GM23338 (cell line): ENCODE data around the gene WIPF3. TPM values are rescaled to one million over a fixed set of nuclear protein-coding genes. Genes with fewer than 3 reads are reported as not detected.

ENCODE experiments used
- ATAC-seq: fragments of 200-7000 bp; cut with Tn5 transposase; 3 replicates; pipeline ENCODE4 v1.9.1; 2020
- DNase-seq: peaks from one replicate; pipeline ENCODE4 v3.0.0-alpha.2; 2015; ENCODE audit warnings: low spot score
- H2AFZ ChIP-seq: fragments of 200-600 bp; sonication (generic); 2 replicates; pipeline ENCODE4 v1.8.0; 2016; ENCODE audit warnings: antibody characterized with exemption, mild to moderate bottlenecking, moderate library complexity
- H3F3A ChIP-seq: fragments of 200-600 bp; sonication (generic); replicated peaks from 2 replicates; pipeline ENCODE4 v1.8.0; 2017; ENCODE audit warnings: antibody characterized with exemption, mixed run types, low read depth
- H3K27ac ChIP-seq: fragments of 200-600 bp; sonication (generic); 2 replicates; pipeline ENCODE4 v1.6.1; 2016; ENCODE audit warnings: low read depth
- H3K27me3 ChIP-seq: fragments of 200-600 bp; sonication (generic); 2 replicates; pipeline ENCODE4 v1.8.0; 2016; ENCODE audit warnings: mild to moderate bottlenecking, mixed run types, moderate library complexity; ENCODE audit not compliant: insufficient read depth
- H3K36me3 ChIP-seq: fragments of 200-600 bp; sonication (generic); 2 replicates; pipeline ENCODE4 v1.8.0; 2016; ENCODE audit warnings: mild to moderate bottlenecking; ENCODE audit not compliant: insufficient read depth
- H3K4me1 ChIP-seq: fragments of 200-600 bp; sonication (generic); 2 replicates; pipeline ENCODE4 v1.8.0; 2016; ENCODE audit warnings: mild to moderate bottlenecking, moderate library complexity; ENCODE audit not compliant: insufficient read depth
- H3K4me2 ChIP-seq: fragments of 200-600 bp; sonication (generic); 2 replicates; pipeline ENCODE4 v1.7.1; 2017; ENCODE audit warnings: mixed run types
- H3K4me3 ChIP-seq: fragments of 200-600 bp; sonication (generic); 2 replicates; pipeline ENCODE4 v1.6.1; 2016; ENCODE audit warnings: mixed run types
- H3K79me2 ChIP-seq: fragments of 200-600 bp; sonication (generic); replicated peaks from 2 replicates; pipeline ENCODE4 v1.8.0; 2017; ENCODE audit warnings: mild to moderate bottlenecking; ENCODE audit not compliant: insufficient read depth
- H3K9me2 ChIP-seq: fragments of 200-600 bp; sonication (generic); 2 replicates; pipeline ENCODE4 v1.8.0; 2017; ENCODE audit not compliant: insufficient read depth
- H4K20me1 ChIP-seq: fragments of 200-600 bp; sonication (generic); replicated peaks from 2 replicates; pipeline ENCODE4 v1.8.0; 2017; ENCODE audit warnings: mild to moderate bottlenecking; ENCODE audit not compliant: insufficient read depth
- H3K27ac Mint-ChIP-seq: 2 replicates; pipeline ENCODE4 v1.8.0; 2020; ENCODE audit warnings: inconsistent platforms, mild to moderate bottlenecking, moderate library complexity, mixed read lengths
- H3K27me3 Mint-ChIP-seq: 3 replicates; pipeline ENCODE4 v1.8.0; 2022; ENCODE audit warnings: low read depth, mild to moderate bottlenecking, moderate library complexity, mixed read lengths, inconsistent platforms; ENCODE audit not compliant: insufficient read depth, poor library complexity
- H3K36me3 Mint-ChIP-seq: 3 replicates; pipeline ENCODE4 v1.8.0; 2021; ENCODE audit warnings: low read depth, mild to moderate bottlenecking, inconsistent platforms, moderate library complexity, mixed read lengths
- H3K4me1 Mint-ChIP-seq: 3 replicates; pipeline ENCODE4 v1.8.0; 2020; ENCODE audit warnings: mild to moderate bottlenecking, inconsistent platforms, mixed read lengths
- H3K4me3 Mint-ChIP-seq: 3 replicates; pipeline ENCODE4 v1.8.0; 2021; ENCODE audit warnings: moderate library complexity, mild to moderate bottlenecking, inconsistent platforms, mixed read lengths
- H3K9me3 Mint-ChIP-seq: 3 replicates; pipeline ENCODE4 v1.8.0; 2020; ENCODE audit warnings: moderate library complexity, mild to moderate bottlenecking, inconsistent platforms, mixed read lengths
- CREB1 ChIP-seq: fragments of 250-450 bp; sonication (Bioruptor Pico); IDR thresholded peaks from 2 replicates; pipeline ENCODE4 v1.5.0; 2020; ENCODE audit warnings: low read depth, mild to moderate bottlenecking, moderate library complexity
- EZH2 ChIP-seq: fragments of 200-600 bp; sonication (generic); IDR thresholded peaks from one replicate; pipeline ENCODE4 v1.8.0; 2017; ENCODE audit warnings: antibody characterized with exemption, mild to moderate bottlenecking, low read depth; ENCODE audit not compliant: unreplicated experiment
- JUNB ChIP-seq: IDR thresholded peaks from one replicate; pipeline ENCODE4 v1.6.1; 2016; ENCODE audit warnings: antibody characterized with exemption; ENCODE audit not compliant: unreplicated experiment
- POLR2AphosphoS5 ChIP-seq: IDR thresholded peaks from 2 replicates; pipeline ENCODE4 v1.6.1; 2016; ENCODE audit warnings: antibody characterized with exemption, low read depth
- ZNF114 ChIP-seq: fragments of 250-450 bp; sonication (Bioruptor Pico); IDR thresholded peaks from 2 replicates; pipeline ENCODE4 v1.5.0; 2020; ENCODE audit warnings: mild to moderate bottlenecking, moderate library complexity
- long read RNA-seq: library from polyadenylated mRNA; unstranded; transcript quantifications from one replicate; pipeline ENCODE4 v2.0.0, GENCODE V29; 2020; ENCODE audit not compliant: unreplicated experiment
- polyA plus RNA-seq: library from polyadenylated mRNA; unstranded; fragments of >200 nt; fragmentation: Nextera tagmentation; extraction: Ambion mirVana; gene quantifications from 2 replicates; pipeline ENCODE4 v1.2.1, GENCODE V29; 2016
- total RNA-seq: library from RNA; depleted of rRNA; stranded (reverse); fragments of >200 nt; shearing (Covaris generic); gene quantifications from 2 replicates; pipeline ENCODE4 v1.2.3, GENCODE V29; 2014; rRNA removed
- TF ChIP-seq, protein P1 (sequence below): fragments of 250-450 bp; sonication (Bioruptor Pico); IDR thresholded peaks from 2 replicates; pipeline ENCODE4 v1.5.0; 2020; ENCODE audit warnings: mild to moderate bottlenecking, moderate library complexity
- TF ChIP-seq, protein P2 (sequence below), 2 experiments: fragments of 200-600 bp in 1 of 2; sonication (generic) in 1 of 2; conservative IDR thresholded peaks; 2 replicates each; pipeline versions ENCODE4 v1.5.1 to v1.6.1; 2016 to 2017; ENCODE audit warnings: antibody characterized with exemption in 2 of 2, low read depth in 2 of 2, mild to moderate bottlenecking in 2 of 2, moderate library complexity in 1 of 2
- TF ChIP-seq, protein P3 (sequence below): IDR thresholded peaks from 2 replicates; pipeline ENCODE4 v1.6.1; 2016; ENCODE audit warnings: antibody characterized with exemption

The WIPF3 gene, protein sequence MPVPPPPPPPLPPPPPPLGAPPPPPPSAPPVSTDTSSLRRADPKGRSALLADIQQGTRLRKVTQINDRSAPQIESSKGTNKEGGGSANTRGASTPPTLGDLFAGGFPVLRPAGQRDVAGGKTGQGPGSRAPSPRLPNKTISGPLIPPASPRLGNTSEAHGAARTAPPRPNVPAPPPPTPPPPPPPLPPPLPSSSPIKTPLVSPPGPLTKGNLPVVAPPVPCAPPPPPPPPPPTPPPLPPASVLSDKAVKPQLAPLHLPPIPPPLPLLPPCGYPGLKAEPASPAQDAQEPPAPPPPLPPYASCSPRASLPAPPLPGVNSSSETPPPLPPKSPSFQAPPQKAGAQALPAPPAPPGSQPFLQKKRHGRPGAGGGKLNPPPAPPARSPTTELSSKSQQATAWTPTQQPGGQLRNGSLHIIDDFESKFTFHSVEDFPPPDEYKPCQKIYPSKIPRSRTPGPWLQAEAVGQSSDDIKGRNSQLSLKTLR
- total RNA-seq, result 5.7 and 5.9 TPM in 2 replicates
- 10.0 and 11.4 TPM in 2 replicates for polyA plus RNA-seq
- long read RNA-seq, partial matches to known transcripts, result 2 of 20 reads
- long read RNA-seq, other reads (novel, unspliced or antisense), result 18 of 20 reads

DNA sequence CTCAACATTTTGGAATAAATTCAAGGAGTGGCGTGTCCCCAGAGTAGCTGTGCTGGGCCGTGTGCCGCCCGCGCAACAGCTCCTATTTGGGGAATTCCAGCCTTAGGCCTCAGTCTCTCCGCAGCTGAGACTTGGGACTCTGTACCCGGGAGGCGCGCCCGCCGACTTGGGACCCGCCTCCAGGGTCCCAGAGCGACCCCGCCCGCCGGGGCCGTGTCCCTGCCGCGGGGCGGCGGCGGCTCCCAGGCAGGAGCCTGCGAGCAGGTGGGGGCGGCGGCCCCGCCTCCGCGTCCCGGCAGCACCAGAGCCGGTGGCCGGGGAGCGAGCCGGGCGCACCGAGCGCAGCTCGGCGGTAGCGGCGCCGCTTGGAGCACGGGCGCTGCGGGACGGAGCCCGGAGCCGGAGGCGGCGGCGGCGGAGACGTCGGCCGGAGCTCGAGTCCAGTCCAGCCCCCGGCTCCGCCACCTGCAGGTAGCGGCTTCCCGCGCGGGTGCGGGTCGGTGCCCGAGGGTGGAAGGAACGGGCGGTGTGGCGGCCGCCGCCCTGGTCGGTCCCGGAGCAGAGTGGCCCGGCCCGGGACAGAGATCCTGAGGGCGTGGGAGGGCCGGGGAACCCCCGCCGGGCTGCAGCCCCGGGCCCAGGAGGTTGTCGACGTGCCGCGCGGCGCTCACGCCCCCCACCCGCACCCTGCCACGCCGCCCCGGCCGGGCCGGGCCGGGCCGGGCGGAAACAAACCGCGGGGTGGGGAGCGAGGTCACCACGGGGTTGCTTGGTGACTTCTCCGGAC lies at the start of gene WIPF3:
Gene WIPF3, plus strand, starts transcription at position 301 of the 787 bp plus-strand sequence. CDS start 28,217 bp downstream, outside the sequence.
- TF ChIP-seq POLR2AphosphoS5, result no peak
- TF ChIP-seq JUNB, result no peak
- TF ChIP-seq CREB1 (CRISPR knock-in tag), result no peak
- TF ChIP-seq ZNF114, result no peak
- TF ChIP-seq EZH2, result no peak
- TF ChIP-seq, protein P1, sequence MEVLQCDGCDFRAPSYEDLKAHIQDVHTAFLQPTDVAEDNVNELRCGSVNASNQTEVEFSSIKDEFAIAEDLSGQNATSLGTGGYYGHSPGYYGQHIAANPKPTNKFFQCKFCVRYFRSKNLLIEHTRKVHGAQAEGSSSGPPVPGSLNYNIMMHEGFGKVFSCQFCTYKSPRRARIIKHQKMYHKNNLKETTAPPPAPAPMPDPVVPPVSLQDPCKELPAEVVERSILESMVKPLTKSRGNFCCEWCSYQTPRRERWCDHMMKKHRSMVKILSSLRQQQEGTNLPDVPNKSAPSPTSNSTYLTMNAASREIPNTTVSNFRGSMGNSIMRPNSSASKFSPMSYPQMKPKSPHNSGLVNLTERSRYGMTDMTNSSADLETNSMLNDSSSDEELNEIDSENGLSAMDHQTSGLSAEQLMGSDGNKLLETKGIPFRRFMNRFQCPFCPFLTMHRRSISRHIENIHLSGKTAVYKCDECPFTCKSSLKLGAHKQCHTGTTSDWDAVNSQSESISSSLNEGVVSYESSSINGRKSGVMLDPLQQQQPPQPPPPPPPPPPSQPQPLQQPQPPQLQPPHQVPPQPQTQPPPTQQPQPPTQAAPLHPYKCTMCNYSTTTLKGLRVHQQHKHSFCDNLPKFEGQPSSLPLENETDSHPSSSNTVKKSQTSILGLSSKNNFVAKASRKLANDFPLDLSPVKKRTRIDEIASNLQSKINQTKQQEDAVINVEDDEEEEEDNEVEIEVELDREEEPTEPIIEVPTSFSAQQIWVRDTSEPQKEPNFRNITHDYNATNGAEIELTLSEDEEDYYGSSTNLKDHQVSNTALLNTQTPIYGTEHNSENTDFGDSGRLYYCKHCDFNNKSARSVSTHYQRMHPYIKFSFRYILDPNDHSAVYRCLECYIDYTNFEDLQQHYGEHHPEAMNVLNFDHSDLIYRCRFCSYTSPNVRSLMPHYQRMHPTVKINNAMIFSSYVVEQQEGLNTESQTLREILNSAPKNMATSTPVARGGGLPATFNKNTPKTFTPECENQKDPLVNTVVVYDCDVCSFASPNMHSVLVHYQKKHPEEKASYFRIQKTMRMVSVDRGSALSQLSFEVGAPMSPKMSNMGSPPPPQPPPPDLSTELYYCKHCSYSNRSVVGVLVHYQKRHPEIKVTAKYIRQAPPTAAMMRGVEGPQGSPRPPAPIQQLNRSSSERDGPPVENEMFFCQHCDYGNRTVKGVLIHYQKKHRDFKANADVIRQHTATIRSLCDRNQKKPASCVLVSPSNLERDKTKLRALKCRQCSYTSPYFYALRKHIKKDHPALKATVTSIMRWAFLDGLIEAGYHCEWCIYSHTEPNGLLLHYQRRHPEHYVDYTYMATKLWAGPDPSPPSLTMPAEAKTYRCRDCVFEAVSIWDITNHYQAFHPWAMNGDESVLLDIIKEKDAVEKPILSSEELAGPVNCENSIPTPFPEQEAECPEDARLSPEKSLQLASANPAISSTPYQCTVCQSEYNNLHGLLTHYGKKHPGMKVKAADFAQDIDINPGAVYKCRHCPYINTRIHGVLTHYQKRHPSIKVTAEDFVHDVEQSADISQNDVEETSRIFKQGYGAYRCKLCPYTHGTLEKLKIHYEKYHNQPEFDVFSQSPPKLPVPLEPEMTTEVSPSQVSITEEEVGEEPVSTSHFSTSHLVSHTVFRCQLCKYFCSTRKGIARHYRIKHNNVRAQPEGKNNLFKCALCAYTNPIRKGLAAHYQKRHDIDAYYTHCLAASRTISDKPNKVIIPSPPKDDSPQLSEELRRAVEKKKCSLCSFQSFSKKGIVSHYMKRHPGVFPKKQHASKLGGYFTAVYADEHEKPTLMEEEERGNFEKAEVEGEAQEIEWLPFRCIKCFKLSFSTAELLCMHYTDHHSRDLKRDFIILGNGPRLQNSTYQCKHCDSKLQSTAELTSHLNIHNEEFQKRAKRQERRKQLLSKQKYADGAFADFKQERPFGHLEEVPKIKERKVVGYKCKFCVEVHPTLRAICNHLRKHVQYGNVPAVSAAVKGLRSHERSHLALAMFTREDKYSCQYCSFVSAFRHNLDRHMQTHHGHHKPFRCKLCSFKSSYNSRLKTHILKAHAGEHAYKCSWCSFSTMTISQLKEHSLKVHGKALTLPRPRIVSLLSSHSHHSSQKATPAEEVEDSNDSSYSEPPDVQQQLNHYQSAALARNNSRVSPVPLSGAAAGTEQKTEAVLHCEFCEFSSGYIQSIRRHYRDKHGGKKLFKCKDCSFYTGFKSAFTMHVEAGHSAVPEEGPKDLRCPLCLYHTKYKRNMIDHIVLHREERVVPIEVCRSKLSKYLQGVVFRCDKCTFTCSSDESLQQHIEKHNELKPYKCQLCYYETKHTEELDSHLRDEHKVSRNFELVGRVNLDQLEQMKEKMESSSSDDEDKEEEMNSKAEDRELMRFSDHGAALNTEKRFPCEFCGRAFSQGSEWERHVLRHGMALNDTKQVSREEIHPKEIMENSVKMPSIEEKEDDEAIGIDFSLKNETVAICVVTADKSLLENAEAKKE (CRISPR knock-in tag), result no peak
- TF ChIP-seq, protein P2, sequence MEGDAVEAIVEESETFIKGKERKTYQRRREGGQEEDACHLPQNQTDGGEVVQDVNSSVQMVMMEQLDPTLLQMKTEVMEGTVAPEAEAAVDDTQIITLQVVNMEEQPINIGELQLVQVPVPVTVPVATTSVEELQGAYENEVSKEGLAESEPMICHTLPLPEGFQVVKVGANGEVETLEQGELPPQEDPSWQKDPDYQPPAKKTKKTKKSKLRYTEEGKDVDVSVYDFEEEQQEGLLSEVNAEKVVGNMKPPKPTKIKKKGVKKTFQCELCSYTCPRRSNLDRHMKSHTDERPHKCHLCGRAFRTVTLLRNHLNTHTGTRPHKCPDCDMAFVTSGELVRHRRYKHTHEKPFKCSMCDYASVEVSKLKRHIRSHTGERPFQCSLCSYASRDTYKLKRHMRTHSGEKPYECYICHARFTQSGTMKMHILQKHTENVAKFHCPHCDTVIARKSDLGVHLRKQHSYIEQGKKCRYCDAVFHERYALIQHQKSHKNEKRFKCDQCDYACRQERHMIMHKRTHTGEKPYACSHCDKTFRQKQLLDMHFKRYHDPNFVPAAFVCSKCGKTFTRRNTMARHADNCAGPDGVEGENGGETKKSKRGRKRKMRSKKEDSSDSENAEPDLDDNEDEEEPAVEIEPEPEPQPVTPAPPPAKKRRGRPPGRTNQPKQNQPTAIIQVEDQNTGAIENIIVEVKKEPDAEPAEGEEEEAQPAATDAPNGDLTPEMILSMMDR (conservative IDR thresholded peaks at IDR 0.05; ENCODE audit: low read depth in 2 of 2), result peak in 1 of 2 experiments; percentile 6; a peak in 1 of 4 replicates
- TF ChIP-seq, protein P3, sequence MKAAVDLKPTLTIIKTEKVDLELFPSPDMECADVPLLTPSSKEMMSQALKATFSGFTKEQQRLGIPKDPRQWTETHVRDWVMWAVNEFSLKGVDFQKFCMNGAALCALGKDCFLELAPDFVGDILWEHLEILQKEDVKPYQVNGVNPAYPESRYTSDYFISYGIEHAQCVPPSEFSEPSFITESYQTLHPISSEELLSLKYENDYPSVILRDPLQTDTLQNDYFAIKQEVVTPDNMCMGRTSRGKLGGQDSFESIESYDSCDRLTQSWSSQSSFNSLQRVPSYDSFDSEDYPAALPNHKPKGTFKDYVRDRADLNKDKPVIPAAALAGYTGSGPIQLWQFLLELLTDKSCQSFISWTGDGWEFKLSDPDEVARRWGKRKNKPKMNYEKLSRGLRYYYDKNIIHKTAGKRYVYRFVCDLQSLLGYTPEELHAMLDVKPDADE, result no peak
- Histone ChIP-seq H4K20me1 (no peaks in the 10 kb centered on the region; the same call in 1 of the 2 replicates), H2AFZ (peak within 1 kb of the TSS; percentile 99), H3K4me2 (peak within 1 kb of the TSS; percentile 88), H3K9me2 (no peaks in the 10 kb centered on the region), H3K4me1 (no peaks in the 10 kb centered on the region; the same call in 1 of the 2 replicates), H3K79me2 (no peaks in the 10 kb centered on the region), H3K27me3 (peaks cover 38% of the 10 kb centered on the region), H3K4me3 (peak within 1 kb of the TSS; percentile 79), H3F3A (peaks cover 13% of the 10 kb centered on the region; the same call in 1 of the 2 replicates), H3K36me3 (no peaks in the 10 kb centered on the region), H3K27ac (no peak within 1 kb of the TSS)
- Mint-ChIP-seq H3K9me3 (no peaks in the 10 kb centered on the region), H3K4me1 (peaks cover 9% of the 10 kb centered on the region), H3K36me3 (no peaks in the 10 kb centered on the region), H3K27me3 (peaks cover 23% of the 10 kb centered on the region), H3K27ac (no peak within 1 kb of the TSS), H3K4me3 (peak within 1 kb of the TSS; percentile 80)
- DNase-seq (peak; percentile 82), ATAC-seq (peak; percentile 70)
